NOMO-1 (cell line): ENCODE measurements around the gene PFDN6.
A peak's percentile ranks its signal among the peaks of the same experiment; 100 is the strongest.

Experiments used
- DNase-seq, 2 experiments: peaks; one replicate each; lab custom pipeline; 2025; ENCODE audit not compliant: unreplicated experiment in 2 of 2; lab: John Stamatoyannopoulos, UW

Gene PFDN6

GRCh38 chr6:33294086-33294823 lies 4.9 kb downstream of the PFDN6 start:
- no peak for DNase-seq

- DNase-seq = no peak
Measured at GRCh38 chr6:33295621-33296369, 6.4 kb downstream of the PFDN6 start.

GRCh38 chr6:33296797-33297405 lies 7.5 kb downstream of the PFDN6 start:
- DNase-seq = no peak

- DNase-seq = peak; percentile 36 to 57
Measured at GRCh38 chr6:33297406-33297955, 8.1 kb downstream of the PFDN6 start.

GRCh38 chr6:33297956-33298772 lies 8.8 kb downstream of the PFDN6 start:
- DNase-seq = peak; percentile 43 to 63

- DNase-seq = peak; percentile 53 to 81
Measured at GRCh38 chr6:33298773-33299236, 9.4 kb downstream of the PFDN6 start, which contains the start of gene RGL2. Gene RGL2 (minus strand): TSS chr6:33298942. CDS start chr6:33298610, 332 bp downstream.

- peak; percentile 87 to 92 for DNase-seq
Measured at GRCh38 chr6:33299237-33299944, 10.0 kb downstream of the PFDN6 start.

- DNase-seq = no peak
Measured at GRCh38 chr6:33301877-33302276, 12.5 kb downstream of the PFDN6 start.

- no peak for DNase-seq
Measured at GRCh38 chr6:33304216-33304615, 14.8 kb downstream of the PFDN6 start.

GRCh38 chr6:33305052-33305451 lies 15.7 kb downstream of the PFDN6 start:
- DNase-seq = no peak

- no peak for DNase-seq
Measured at GRCh38 chr6:33306356-33306755, 17.0 kb downstream of the PFDN6 start.

GRCh38 chr6:33312361-33313104 lies 23.1 kb downstream of the PFDN6 start:
- peak; percentile 45 to 67 for DNase-seq

GRCh38 chr6:33313105-33313708 lies 23.8 kb downstream of the PFDN6 start:
- peak; percentile 55 to 58 for DNase-seq

GRCh38 chr6:33313709-33314514 lies 24.5 kb downstream of the PFDN6 start, which contains the start of gene TAPBP:
Gene TAPBP (minus strand): TSS chr6:33314078. CDS start chr6:33314041, 37 bp downstream.
- peak; percentile 48 to 57 for DNase-seq

GRCh38 chr6:33314515-33314942 lies 25.1 kb downstream of the PFDN6 start:
- DNase-seq = peak; percentile 51 to 71

GRCh38 chr6:33314943-33315792 lies 25.8 kb downstream of the PFDN6 start:
- DNase-seq = peak in 1 of 2 experiments; percentile 53
